GM10266 (cell line): ENCODE measurements around the gene CAMLG.
A peak's percentile ranks its signal among the peaks of the same experiment; 100 is the strongest.
"Not testable (repeated sequence)": the region's sequence is repeated elsewhere in the genome, so short reads cannot be mapped to it uniquely, and the experiment has no call there.

ENCODE experiments used
- DNase-seq: peaks from one replicate; pipeline ENCODE4 v3.0.0; 2012; ENCODE audit errors: extremely low spot score
- CTCF ChIP-seq: IDR thresholded peaks from 2 replicates; pipeline ENCODE4 v1.5.1; 2012; ENCODE audit warnings: mild to moderate bottlenecking, low read depth; ENCODE audit not compliant: control insufficient read depth, insufficient read depth; ENCODE audit errors: missing control alignments

The CAMLG gene

GRCh38 chr5:134758176-134758503 is 19.8 kb downstream of the CAMLG start:
- TF ChIP-seq CTCF, result no peak
- no peak for DNase-seq

- peak; percentile 88 for TF ChIP-seq CTCF
- DNase-seq, result peak; percentile 94
Observed at GRCh38 chr5:134758504-134759341, 20.4 kb downstream of the CAMLG start, which contains the start of gene DDX46. DDX46 (plus strand) TSS chr5:134758779; CDS start chr5:134758939, 160 bp downstream.

DNA sequence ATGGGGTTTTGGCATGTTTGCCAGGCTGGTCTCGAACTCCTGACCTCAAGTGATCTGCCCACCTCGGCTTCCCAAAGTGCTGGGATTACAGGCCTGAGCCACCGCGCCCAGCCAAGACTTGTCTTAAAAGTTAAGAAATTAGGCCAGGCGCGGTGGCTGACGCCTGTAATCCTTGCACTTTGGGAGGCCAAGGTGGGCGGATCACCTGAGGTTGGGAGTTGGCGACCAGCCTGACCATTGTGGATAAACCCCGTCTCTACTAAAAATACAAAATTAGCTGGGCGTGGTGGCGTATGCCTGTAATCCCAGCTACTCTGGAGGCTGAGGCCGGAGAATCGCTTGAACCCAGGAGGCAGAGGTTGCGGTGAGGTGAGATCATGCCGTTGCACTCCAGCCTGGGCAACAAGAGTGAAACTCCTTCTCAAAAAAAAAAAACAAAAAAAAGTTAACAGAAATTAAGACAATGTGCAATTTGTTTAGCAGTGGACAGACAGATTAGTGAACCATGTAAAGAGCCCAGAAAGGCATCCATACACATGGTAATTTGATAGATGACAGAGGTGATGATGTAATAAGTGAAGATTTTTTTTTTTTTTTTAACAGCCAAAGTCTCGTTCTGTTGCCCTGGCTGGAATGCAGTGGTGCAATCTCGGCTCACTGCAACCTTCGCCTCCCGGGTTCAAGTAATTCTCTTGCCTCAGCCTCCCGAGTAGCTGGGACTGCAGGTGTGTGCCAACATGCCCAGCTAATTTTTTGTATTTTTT is 29.4 kb downstream of the CAMLG start:
- DNase-seq, result not testable (repeated sequence)

DNA sequence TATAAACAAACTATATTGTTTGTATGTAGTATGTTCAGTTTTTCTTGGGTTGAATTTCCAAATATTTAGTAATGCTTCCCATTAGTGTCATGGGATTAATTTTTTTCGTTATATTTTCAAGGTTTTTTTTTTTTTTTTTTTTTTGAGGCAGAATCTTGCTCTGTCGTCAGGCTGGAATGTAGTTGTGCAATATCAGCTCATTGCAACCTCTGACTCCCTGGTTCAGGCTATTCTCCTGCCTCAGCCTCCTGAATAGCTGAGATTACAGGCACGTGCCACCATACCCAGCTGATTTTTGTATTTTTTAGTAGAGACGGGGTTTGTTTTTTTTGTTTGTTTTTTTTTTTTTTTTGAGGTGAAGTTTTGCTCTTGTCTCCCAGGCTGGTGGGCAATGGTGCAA is 30.9 kb downstream of the CAMLG start:
- DNase-seq, result no peak
- TF ChIP-seq CTCF, result no peak

DNA sequence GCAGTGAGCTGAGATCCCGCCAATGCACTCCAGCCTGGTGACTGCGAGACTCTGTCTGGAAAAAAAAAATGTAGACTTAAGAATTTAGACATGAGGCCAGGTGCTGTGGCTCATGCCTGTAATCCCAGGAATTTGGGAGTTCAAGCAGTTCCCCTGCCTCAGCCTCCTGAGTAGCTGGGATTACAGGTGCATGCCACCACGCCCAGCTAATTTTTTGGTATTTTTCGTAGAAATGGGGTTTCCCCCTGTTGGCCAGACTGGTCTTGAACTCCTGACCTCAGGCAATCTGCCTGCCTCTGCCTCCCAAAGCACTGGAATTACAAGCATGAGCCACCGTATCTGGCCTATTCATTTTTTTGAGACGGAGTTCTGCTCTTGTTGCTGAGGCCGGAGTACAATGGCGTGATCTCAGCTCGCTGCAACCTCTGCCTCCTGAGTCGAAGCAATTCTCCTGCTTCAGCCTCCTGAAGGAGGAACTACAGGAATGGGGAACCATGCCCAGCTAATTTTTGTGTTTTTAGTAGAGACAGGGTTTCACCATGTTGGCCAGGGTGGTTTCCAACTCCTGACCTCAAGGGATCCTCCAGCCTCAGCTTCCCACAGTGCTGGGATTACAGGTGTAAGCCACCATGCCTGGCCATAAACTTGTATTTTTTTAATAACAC is 34.2 kb downstream of the CAMLG start:
- DNase-seq, result no peak
- no peak for TF ChIP-seq CTCF

- DNase-seq, result no peak
- TF ChIP-seq CTCF, result no peak
Observed at GRCh38 chr5:134777366-134777765, 39.0 kb downstream of the CAMLG start.

DNA sequence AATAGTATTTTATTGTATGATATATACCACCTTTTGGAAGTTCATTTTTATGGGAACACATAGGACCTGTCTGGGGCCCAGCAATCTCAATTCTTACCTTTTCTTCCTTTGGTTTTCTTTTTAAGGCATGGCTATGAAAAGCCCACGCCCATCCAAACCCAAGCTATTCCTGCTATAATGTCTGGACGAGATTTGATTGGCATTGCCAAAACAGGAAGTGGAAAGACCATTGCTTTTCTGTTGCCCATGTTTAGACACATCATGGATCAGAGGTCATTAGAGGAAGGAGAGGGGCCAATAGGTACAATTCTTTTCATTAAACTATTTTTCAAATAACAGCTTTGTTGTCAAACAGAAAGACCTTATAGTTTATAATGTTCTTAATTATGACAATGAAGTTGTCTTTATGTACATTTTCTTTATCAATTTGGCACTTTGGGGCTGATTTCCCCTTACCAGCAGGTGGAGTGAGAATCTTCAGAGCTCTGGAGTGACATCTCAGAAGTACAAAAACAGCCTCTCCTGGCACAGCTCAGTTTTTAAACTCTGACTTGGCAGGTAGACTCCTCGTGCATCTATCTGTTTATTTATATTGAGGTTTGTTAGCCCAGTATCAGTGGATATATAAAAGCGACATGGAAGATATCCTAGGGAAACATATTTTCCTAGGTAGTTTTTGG is 46.0 kb downstream of the CAMLG start:
- no peak for TF ChIP-seq CTCF
- no peak for DNase-seq
